HG02973 (cell line): ENCODE results near the gene BAZ2B.
A peak's percentile ranks its signal among the peaks of the same experiment; 100 is the strongest.

Source experiments
- ATAC-seq: cut with Tn5 transposase; IDR thresholded peaks from one replicate; pipeline ENCODE4 v1.9.1; 2021; ENCODE audit warnings: moderate library complexity; ENCODE audit not compliant: unreplicated experiment

The BAZ2B gene

GRCh38 chr2:159462961-159463360 lies 153.4 kb downstream of the BAZ2B start:
- ATAC-seq, result no peak

- ATAC-seq, result no peak
Measured at GRCh38 chr2:159462201-159462785, 154.1 kb downstream of the BAZ2B start.

GRCh38 chr2:159461076-159461475 lies 155.3 kb downstream of the BAZ2B start:
- no peak for ATAC-seq

- no peak for ATAC-seq
Measured at GRCh38 chr2:159460227-159460626, 156.1 kb downstream of the BAZ2B start.

GRCh38 chr2:159459279-159459678 lies 157.1 kb downstream of the BAZ2B start:
- no peak for ATAC-seq

- no peak for ATAC-seq
Measured at GRCh38 chr2:159457589-159457988, 158.8 kb downstream of the BAZ2B start.

GRCh38 chr2:159456500-159457426 lies 159.6 kb downstream of the BAZ2B start:
- peak; percentile 74 for ATAC-seq

- no peak for ATAC-seq
Measured at GRCh38 chr2:159455330-159455918, 160.9 kb downstream of the BAZ2B start.

GRCh38 chr2:159454185-159454584 lies 162.2 kb downstream of the BAZ2B start:
- no peak for ATAC-seq

GRCh38 chr2:159450180-159450579 lies 166.2 kb downstream of the BAZ2B start:
- no peak for ATAC-seq

- ATAC-seq, result no peak
Measured at GRCh38 chr2:159449504-159450124, 166.7 kb downstream of the BAZ2B start.

GRCh38 chr2:159446817-159447216 lies 169.5 kb downstream of the BAZ2B start:
- ATAC-seq, result no peak

- ATAC-seq, result no peak
Measured at GRCh38 chr2:159446201-159446600, 170.1 kb downstream of the BAZ2B start.

GRCh38 chr2:159445307-159445706 lies 171.0 kb downstream of the BAZ2B start:
- peak; percentile 54 for ATAC-seq

GRCh38 chr2:159444754-159445153 lies 171.6 kb downstream of the BAZ2B start:
- ATAC-seq, result no peak

- no peak for ATAC-seq
Measured at GRCh38 chr2:159442159-159442852, 174.0 kb downstream of the BAZ2B start.

GRCh38 chr2:159441182-159441581 lies 175.2 kb downstream of the BAZ2B start:
- ATAC-seq, result no peak

GRCh38 chr2:159439421-159439820 lies 176.9 kb downstream of the BAZ2B start:
- ATAC-seq, result no peak

GRCh38 chr2:159438720-159439353 lies 177.5 kb downstream of the BAZ2B start:
- ATAC-seq, result no peak

GRCh38 chr2:159438284-159438683 lies 178.1 kb downstream of the BAZ2B start:
- ATAC-seq, result no peak
